Measurements from ENCODE around the gene CCDC85B.
"Not testable (repeated sequence)": the region's sequence is repeated elsewhere in the genome, so short reads cannot be mapped to it uniquely, and the experiment has no call there.

CCDC85B gene

DNA sequence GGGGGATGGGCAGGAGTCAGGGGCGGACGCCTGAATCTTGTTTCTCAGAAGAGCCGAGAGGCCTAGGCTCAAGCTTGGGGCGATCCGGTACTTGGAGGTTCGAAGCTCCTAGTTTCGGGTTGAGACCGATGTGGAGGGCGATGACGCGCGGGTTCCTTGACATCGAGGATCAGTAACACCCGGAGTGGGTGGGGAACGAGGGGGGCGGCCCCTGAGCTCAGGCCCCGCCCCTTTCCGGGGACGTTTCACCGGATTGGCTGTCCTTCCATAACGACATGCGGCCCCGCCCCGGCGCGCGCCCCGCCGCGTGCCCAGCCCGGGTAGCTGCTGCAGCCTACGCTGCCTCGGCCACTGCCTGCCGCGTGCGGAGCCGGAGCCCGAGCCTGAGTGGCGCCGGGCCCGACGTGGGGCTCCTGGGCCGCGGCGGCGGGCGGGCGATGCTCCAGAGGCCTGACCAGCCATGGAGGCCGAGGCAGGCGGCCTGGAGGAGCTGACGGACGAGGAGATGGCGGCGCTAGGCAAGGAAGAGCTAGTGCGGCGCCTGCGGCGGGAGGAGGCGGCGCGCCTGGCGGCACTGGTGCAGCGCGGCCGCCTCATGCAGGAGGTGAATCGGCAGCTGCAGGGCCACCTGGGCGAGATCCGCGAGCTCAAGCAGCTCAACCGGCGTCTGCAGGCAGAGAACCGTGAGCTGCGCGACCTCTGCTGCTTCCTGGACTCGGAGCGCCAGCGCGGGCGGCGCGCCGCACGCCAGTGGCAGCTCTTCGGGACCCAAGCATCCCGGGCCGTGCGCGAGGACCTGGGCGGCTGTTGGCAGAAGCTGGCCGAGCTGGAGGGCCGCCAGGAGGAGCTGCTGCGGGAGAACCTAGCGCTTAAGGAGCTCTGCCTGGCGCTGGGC lies at the start of gene CCDC85B:
TSS of gene CCDC85B (plus strand) at position 350 of the 895 bp plus-strand sequence. CDS start at position 461, 111 bp downstream.
- peak; percentile 98 for DNase-seq (ENCODE audit: low spot score)

DNA sequence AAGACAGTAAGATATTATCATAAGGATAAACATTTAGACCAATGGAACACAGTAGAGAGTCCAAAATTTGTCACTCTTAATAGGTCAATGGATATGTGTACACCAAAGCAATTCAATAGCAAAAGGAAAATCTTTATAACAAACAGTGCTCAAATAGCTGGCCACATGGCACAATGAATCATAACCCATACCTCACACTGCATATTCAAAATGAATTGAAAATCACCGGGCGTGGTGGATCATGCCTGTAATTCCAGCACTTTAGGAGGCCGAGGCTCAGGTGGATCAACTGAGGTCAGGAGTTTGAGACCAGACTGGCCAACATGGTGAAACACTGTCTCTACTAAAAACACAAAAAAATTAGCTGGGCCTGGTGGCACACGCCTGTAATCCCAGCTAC lies 48.3 kb upstream of the CCDC85B start:
- no peak for DNase-seq (ENCODE audit: low spot score)

DNA sequence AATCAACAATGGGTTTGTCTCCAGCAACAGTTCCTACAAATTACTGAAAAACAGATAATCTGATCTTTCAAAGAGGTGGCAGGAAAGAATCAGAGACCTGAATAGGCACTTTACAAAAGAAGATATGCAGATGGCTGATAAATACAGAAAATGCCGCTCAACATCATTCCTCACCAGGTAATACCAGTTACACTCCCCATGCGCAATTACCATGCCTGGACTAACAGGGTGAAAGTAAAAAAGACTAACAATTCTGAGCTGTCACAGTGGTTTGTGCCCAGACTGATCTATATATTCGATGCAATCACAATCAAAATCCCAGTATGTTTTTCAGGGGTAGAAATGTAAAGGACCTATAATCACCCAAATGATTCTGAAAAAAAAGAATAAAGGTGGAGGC lies 46.7 kb upstream of the CCDC85B start:
- no peak for DNase-seq (ENCODE audit: low spot score)

DNA sequence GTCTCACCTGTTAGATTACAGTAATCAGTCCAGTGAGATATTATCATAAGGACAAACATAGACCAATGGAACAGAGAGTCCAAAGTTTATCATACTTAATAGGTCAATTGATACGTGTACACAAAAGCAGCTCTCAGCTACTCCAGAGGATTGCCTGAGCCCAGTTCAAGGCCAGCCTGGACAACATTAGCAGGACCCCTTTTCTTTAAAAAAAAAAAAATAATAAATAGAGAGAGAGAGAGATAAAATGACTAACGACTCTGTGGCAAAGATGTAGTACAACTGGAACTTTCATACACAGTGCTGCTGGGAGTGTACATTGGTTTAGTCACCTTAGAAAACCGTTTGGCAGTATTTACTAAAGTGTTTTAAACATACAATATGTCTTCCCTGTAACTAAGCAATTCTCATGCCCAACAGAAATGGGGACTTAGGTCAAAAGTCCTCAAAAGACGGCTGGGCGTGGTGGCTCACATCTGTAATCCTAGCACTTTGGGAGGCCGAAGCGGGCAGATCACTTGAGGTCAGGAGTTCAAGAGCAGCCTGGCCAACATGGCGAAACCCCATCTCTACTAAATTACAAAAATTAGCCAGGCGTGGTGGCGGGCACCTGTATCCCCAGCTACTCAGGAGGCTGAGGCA lies 46.1 kb upstream of the CCDC85B start:
- no peak for DNase-seq (ENCODE audit: low spot score)

DNA sequence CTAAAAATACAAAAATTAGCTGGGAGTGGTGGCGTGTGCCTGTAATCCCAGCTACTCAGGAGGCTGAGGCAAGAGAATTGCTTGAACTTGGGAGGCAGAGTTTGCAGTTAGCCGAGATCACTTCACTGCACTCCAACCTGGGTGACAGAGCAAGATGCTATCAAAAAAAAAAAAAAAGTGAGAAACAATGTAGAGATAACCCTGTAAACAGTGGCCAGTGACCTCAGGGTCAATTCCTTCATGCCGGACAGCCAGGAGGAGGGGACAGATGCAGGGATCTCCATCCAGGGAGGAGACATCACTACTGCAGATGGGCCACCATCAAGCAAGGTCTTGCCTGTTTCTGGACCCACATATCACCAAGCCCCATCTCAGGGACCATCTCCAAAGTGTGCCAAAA lies 42.7 kb upstream of the CCDC85B start:
- DNase-seq (ENCODE audit: low spot score): no peak

DNA sequence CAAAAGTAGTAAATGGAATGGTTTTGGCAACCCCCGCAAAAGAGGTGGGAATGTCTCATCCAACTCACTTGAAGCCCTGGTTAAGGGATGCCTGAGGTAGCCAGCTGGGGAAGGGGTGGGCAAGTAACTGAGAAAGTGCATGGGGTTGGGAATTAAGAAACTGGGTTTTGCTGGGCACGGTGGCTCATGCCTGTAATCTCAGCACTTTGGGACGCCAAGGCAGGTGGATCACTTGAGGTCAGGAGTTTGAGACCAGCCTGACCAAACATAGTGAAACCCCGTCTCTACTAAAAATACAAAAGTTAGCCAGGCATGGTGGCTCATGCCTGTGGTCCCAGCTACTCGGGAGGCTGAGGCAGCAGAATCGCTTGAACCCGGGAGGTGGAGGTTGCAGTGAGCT lies 41.8 kb upstream of the CCDC85B start:
- not testable (repeated sequence) for DNase-seq (ENCODE audit: low spot score)

DNA sequence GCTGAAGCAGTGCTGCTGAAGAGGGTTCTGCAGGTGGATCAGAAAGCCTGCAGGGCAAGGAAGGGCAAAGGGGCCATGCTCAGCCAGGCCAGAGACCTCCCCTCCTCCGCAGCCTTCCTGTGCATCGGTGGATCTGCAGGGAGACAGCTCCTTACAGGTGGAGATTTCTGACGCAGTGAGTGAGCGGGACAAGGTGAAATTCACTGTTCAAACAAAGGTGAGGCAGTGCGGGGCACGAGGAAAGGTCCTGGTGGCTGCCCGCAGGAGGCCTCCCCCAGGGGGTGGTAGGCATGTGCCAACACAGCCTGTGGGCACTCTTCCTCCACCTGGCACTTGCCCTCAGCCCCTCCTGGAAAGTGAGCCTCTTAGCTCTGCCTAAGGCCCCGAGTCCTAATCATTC lies 41.1 kb upstream of the CCDC85B start:
- DNase-seq (ENCODE audit: low spot score): no peak

DNA sequence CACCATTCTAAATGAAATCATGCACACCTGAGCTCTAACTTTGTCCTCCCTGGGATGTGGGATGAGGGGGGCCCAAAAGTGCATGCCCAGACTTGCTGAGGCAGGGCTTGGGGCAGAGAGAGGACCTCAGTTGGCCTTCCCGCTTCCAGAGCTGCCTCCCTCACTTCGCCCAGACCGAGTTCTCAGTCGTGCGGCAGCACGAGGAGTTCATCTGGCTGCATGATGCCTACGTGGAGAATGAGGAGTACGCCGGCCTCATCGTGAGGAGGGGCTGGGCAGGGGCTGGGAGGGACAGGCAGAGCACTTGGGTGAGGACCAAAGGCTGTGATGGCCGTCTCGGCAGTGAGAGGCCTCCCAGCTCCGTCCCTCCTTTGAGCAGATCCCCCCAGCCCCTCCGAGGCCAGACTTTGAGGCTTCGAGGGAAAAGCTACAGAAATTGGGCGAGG lies 40.7 kb upstream of the CCDC85B start:
- no peak for DNase-seq (ENCODE audit: low spot score)

DNA sequence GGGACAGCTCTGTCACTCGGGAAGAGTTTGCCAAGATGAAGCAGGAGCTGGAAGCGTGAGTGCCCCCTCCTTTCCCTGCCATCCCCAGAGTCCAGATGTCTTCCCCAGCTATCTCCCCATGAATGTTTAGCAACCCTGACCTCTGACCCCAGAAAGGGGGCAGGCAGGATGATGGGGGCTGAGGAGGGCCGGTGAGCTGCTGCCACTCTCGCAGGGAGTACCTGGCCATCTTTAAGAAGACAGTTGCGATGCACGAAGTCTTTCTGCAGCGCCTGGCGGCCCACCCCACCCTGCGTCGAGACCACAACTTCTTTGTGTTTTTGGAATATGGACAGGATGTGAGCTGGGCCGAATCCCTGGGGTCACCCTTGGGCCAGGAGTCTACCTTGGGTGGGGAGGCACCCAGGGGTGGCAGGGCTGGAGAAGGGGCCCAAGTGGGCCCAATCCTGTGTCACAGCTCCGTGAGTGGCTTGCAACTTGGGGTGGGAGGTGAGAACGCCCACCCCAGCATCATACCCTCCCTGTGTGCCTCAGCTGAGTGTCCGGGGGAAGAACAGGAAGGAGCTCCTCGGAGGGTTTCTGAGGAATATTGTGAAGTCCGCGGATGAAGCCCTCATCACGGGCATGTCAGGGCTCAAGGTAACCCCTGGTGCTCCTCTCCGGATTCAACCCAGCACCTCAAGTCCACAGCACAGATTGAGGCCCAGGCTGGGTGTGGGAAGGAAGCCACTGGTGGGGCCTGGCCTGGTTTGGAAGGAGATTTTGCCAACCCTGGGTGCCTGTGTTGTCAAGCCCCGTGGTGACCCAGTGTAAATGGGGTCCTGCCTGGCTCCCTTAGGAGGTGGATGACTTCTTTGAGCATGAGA lies 40.0 kb upstream of the CCDC85B start:
- DNase-seq (ENCODE audit: low spot score): no peak

DNA sequence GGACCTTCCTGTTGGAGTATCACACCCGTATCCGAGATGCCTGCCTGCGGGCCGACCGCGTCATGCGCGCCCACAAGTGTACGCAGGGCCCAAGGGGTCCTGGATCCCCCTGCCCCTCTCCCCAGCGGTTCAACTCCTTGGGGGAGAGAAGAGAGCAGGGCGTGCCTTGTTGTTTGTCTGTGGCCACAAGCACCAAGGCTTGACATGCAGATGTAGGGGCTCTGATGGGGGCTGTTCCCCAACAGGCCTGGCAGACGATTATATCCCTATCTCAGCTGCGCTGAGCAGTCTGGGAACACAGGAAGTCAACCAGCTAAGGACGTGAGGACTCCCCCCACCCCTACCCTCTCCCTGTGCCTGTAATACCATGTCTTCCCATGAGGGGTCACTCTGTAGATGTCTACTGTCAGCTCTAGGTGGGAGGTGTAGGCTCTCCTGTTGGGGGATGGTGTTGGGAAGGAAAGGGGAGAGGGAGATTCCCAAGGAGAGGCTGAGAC lies 39.3 kb upstream of the CCDC85B start:
- DNase-seq (ENCODE audit: low spot score): no peak

DNA sequence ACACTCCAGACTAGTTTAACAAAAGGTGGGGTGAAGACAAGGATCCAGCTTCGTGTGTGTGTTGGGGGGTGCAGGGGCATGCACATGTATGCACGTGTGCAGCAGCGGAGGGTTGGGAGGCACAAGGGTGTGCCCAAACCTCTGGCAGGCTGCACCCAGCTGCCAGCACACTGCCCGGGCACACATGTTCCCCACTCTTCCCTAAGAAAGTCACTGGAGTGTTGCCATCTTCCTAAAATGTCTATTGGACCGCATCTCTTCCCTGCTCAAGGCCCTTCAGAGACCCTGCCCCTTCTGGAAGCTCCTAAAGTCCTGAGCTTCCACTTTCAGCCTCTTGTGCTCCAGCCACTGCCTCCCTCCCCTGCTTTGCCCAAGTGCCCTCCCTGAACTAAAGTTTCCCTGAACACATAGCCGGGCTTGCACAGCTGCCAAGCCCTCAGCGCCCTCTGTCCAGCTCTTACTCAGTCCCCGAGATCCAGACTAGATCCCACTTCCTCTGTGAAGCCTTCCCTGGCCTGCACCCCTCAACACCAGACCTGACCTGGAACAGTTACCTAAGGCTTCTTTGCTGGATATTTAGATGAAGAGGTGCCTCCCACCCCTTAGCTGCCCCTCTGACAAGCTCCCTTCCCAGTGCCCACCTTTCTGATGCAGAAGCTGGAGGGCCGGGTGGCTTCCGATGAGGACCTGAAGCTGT lies 38.5 kb upstream of the CCDC85B start:
- no peak for DNase-seq (ENCODE audit: low spot score)

DNA sequence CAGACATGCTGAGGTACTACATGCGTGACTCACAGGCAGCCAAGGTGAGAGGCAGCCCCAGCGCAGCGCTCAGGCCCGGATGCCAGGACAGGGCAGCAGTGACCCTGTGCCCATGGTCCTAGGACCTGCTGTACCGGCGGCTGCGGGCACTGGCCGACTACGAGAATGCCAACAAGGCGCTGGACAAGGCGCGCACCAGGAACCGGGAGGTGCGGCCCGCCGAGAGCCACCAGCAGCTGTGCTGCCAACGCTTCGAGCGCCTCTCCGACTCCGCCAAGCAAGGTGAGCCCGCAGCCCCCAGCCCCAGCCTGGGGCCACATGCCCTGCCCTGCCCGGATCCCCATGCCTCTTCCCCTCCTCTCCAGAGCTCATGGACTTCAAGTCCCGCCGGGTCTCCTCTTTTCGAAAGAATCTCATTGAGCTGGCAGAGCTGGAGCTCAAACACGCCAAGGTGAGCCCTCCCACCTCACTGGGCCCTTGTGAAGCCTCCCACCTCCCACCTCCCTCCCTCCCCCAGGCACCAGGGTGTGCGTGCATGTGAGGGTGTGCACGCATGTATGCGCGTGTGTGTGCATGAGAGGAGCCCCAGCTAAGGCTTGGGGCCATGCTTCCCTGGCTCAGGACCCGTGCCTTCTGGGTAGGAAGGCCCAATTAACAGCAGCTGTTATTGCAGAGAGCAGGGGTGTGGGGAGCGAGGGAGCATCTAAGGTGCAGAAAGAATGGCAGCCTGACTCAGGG lies 37.8 kb upstream of the CCDC85B start:
- DNase-seq (ENCODE audit: low spot score): no peak

DNA sequence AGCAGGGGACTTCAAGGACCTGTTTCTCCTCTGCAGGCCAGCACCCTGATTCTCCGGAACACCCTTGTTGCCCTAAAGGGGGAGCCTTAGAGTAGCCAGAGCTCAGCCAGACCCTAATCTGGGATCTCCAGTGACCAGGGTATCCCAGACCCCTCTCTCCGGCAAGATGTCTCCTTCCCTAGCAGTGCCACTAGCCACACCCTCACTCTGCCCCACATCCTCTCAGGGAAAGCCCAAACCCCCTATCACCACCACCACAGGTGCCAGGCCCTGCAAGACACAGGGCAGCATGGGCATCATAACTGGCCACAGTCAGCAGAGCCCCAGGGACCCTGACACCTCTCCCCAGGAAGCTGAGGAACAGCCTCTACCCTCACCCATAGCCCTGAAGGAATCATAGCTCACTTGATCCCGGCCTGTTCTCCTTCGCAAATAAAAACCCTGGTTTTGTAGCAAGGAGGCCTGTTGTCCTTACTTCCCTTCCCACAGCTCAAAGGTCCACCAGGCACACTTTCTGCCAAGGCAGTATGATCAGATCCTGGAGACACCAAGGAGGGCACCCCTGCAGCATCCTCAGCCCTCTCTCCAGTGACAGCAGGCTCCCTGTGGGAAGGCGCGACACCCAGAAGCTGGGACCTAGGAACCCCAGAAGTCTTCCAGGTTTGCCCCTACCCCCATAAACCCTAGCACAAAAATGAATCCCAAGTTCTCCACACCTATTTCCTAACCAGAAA lies 37.1 kb upstream of the CCDC85B start:
- DNase-seq (ENCODE audit: low spot score): no peak

DNA sequence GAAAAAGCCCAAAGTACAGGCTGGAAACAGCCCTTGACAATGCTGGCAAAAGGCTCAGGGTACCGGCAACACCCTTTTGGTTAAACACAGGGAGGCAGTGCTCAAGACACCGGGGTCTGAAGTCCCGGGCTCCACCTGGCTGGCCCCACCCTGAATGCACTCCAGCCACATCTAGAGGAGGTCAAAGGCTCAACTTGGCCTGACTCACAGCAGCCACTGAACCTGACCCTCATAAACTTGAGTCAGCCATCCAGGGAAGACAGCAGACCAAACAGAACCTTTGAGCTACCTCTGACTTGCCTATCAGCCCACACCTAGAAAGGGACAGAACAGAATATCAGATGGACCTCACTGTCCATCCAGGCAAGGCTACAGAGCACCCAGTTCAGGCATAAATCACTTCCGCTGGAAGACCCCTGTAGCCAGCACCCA lies 36.3 kb upstream of the CCDC85B start:
- DNase-seq (ENCODE audit: low spot score): no peak

DNA sequence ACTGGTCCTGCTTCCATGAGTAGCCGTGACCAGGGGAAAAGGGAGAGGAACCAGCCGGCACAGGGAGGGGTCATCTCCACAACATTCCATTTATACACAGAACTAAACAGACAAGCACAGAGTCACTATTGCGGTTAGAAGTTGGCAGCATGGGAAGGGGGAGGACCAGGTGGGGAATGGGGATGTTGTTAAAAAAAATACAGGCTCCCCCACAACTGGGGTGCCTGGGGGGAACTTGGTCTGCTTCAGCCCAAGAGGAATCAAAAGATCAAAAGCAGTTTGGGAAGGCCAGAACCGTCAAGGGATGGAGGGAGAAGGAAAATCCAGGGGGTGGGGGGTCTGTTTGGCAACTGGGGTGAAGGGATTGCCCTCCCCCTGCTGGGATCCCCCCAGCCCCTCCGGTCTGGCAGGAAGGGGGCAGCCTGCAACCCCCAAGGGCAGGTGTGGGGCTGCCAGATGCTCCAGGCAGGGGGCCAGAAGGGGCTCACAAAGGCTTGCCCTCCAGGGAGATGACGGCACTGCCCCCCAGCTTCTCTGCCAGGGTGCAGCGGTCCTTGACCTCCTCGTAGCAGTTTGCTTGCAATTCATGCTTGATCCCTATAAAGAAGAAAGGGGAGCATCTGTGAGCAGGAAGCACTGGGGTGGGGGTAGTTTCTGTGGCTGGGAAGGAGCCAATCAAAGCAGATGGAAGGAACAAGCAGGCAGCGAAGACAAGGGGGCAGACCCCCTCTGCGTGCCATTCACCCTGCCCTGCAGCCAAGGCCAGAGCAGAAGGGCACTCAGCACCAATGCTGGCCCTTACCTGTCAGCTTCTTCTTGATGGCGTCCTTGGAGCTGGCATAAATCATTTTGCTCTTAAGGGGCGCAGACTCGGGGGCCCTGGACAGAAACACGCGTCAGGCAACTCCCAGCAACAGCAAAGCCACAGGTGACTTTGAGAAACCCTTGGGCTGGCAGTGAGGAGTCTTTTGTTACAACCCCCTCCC lies 35.3 kb upstream of the CCDC85B start:
- no peak for DNase-seq (ENCODE audit: low spot score)

DNA sequence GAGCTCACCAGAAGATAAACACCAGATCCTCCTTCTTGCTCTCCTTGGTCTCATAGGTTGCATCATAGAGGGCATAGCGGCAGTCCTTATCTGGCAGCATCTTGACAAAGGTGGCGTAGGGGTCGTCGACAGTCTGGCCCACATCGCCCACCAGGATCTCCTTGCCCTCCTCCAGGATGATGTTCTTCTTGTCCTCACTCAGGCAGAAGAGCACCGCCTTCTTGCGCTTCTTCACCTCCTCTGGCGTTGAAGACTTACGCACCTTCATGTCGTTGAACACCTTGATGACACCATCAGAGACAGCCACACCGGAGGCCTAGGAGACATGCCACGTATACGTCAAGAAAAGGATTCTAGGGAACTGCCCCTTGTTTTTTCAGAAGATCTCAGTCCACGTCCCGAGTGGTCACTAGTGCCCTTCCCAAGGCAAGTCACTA lies 34.5 kb upstream of the CCDC85B start:
- no peak for DNase-seq (ENCODE audit: low spot score)

DNA sequence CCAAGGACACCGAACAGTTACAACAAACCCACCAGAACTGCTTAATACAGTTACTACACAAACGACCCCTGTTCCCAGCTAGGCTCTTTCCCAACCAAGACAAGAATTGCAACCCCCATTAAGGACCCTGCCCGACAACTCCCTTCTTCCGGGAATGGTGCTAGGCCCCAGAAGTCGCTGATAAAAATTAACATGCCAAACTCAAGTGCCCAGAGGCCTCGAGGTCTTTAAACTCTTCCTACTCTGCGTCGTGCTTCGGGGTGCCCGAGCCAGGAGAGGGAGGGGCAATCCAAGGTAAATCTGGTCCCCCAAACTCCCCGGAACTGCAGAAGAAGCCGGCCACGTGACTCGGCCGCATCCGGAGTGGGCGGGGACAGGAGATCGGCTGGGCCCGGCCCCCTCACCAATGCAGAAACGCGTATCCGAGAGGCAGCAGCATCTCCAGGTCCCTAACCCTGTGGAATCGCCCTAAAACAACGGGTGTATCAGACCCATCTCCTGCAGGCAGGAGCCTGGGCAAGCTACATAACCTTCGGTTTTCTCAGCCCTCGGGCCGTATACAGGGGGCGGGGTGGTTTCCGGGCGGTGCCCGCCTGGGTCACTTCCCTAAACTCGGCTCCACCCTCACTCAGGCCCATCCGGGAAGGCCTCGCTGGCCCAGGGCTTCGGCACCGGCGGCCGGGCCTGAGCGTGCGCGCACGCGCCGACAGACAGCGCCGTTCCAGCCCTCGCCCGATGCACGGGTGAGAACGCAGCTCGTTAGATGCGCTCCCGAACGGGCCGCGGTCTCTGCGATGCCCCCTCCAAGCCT lies 33.6 kb upstream of the CCDC85B start:
- peak; percentile 75 for DNase-seq (ENCODE audit: low spot score)

DNA sequence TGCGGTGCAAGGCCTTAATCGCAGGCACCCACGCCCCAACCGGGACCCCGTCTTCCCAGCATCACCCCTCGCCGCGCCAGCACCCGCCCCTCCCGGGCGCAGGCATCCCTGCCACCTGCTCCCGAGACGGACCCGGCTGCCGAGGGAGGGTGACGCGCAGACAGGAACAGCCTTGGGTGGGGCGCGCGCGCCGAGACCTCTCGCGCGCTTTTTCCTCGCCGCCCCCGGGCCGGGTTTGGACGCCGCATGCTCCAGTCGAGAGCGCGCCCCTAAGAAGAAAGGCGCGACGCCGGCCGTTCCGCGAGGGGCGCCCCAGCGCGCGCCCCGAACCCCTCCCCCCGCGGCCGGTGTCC lies 33.0 kb upstream of the CCDC85B start:
- no peak for DNase-seq (ENCODE audit: low spot score)

Data from pons (tissue), 1 donor.